Stomach (tissue), 4 donors: ENCODE data around the gene ATP1A1.

ENCODE experiments used
- CTCF ChIP-seq, 7 experiments: fragments of 450-650 bp in 4 of 7; fragments of 200-600 bp in 3 of 7; sonication (generic) in 3 of 7; IDR thresholded peaks; one replicate each; pipeline ENCODE4 v1.5.1; 2016 to 2019; ENCODE audit warnings: antibody characterized with exemption in 7 of 7, control low read depth in 2 of 7, mild to moderate bottlenecking in 1 of 7
- POLR2A ChIP-seq, 4 donors: fragments of 450-650 bp; IDR thresholded peaks; one replicate each; pipeline ENCODE4 v1.6.1; 2016; ENCODE audit warnings: antibody characterized with exemption in 4 of 4, control low read depth in 2 of 4, mild to moderate bottlenecking in 1 of 4, moderate library complexity in 1 of 4
- POLR2AphosphoS5 ChIP-seq, 3 donors: sonication (generic); formaldehyde crosslinking; IDR thresholded peaks; one replicate each; pipeline ENCODE4 v1.6.1; 2016; ENCODE audit warnings: antibody characterized with exemption in 3 of 3

GRCh38 chr1:116335850-116336624 lies 37.0 kb upstream of the ATP1A1 start:
- no peak for TF ChIP-seq CTCF (IDR thresholded peaks at IDR 0.05)
- TF ChIP-seq POLR2AphosphoS5 (IDR thresholded peaks at IDR 0.05), result no peak
- no peak for TF ChIP-seq POLR2A (IDR thresholded peaks at IDR 0.05)
